K562 (cell line): Measurements from ENCODE around the gene RABL6. TPM values are rescaled to one million over a fixed set of nuclear protein-coding genes. Genes with fewer than 3 reads are reported as not detected.

Experiments
- CAMTA2 ChIP-seq: fragments of 250-450 bp; sonication (Bioruptor Pico); conservative IDR thresholded peaks from 2 replicates; pipeline ENCODE4 v1.5.1; 2022
- CXXC5 ChIP-seq: fragments of 250-450 bp; sonication (Bioruptor Pico); IDR thresholded peaks from 2 replicates; pipeline ENCODE4 v1.8.0; 2022; ENCODE audit warnings: inconsistent platforms, mild to moderate bottlenecking, moderate library complexity
- KLF1 ChIP-seq: fragments of 450-650 bp; IDR thresholded peaks from 2 replicates; pipeline ENCODE4 v1.6.1; 2016; ENCODE audit warnings: missing genetic modification characterization, missing compliant biosample characterization
- PKNOX1 ChIP-seq: fragments of 450-650 bp; IDR thresholded peaks from 2 replicates; pipeline ENCODE4 v1.6.1; 2016
- POLR2AphosphoS2 ChIP-seq: IDR thresholded peaks from 2 replicates; pipeline ENCODE4 v1.6.1; 2012; ENCODE audit warnings: low read length, improper control_type of control experiment
- USF1 ChIP-seq: sonication (generic); formaldehyde crosslinking; IDR thresholded peaks from 2 replicates; pipeline ENCODE4 v1.9.0; 2022; ENCODE audit warnings: mild to moderate bottlenecking, missing genetic modification reagents
- ZC3H4 ChIP-seq: sonication (generic); formaldehyde crosslinking; IDR thresholded peaks from 2 replicates; pipeline ENCODE4 v1.9.0; 2021; ENCODE audit warnings: missing genetic modification reagents, borderline replicate concordance
- polyA plus RNA-seq, 8 experiments: library from polyadenylated mRNA; depleted of rRNA in 4 of 8; stranded (reverse) in 5 of 8; unstranded in 3 of 8; fragments of >200 nt; fragmentation: Nextera tagmentation in 2 of 8; fragmentation: Illumina TruSeq in 1 of 8; extraction: Ambion mirVana in 2 of 8; extraction: Trizol in 1 of 8; gene quantifications; 2 replicates each; pipeline versions ENCODE4 v1.2.1 to v1.2.3, GENCODE V29; 2011 to 2014; ENCODE audit warnings: inconsistent platforms in 1 of 8, missing spikeins in 1 of 8
- total RNA-seq, 7 experiments: library from RNA; depleted of rRNA in 6 of 7; stranded (reverse); fragments of >200 nt in 6 of 7; fragmentation: Illumina TruSeq in 2 of 7; extraction: Trizol in 2 of 7; gene quantifications; 2 replicates each; pipeline versions ENCODE4 v1.2.1 to v1.2.3, GENCODE V29; 2011 to 2021; ENCODE audit warnings: low replicate concordance in 1 of 7
- TF ChIP-seq, protein P1 (sequence below): fragments of 450-650 bp; IDR thresholded peaks from 2 replicates; pipeline ENCODE4 v1.6.1; 2014; ENCODE audit warnings: low read depth, mild to moderate bottlenecking, moderate library complexity, borderline replicate concordance

RABL6 gene
- total and polyA plus RNA-seq, 9 of the 15 experiments (the other 6 are each of a cell fraction or from before 2014, with no cell fraction given), result 5.6 to 181 (median 84.5) TPM

DNA sequence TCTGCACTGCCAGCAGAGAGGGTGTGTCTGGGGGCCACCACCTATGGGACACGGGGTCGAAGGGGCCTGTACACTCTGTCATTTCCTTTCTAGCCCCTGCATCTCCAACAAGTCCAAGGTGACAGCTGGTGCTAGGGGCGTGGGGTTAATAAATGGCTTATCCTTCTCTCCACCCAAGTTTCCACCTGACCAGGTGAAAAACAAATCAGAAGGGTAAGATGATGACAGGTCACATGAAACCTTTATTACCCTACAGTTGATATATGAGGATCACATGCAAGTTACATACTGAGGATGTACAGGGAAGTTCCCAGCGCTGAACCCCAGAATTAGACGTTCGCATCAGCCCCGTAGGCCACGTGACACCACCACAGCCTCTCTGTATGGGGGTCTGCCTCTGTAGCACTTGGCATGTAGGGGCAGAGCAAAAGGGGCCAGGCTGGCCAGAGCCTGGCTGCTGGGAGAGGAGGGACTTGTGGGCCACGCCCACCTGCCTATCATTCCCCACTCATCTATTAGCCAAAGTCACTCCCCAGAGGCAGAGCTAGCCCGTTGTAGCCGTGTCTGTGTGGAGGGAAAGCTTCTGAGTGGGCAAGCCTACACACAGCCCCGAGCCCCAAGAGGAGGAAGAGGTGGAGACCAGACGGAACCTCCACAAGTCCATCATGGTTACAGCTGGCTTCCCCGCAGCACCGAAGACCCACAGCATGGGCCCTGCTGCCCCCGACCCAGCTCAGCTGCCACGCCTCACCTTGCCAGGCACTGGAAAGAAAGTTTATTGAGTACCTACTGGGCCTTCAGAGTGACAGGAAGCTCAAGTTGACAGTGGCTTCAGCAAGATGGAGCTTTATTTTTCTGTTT lies 14.4 kb upstream of the RABL6 start (continued):
- TF ChIP-seq, protein P1, sequence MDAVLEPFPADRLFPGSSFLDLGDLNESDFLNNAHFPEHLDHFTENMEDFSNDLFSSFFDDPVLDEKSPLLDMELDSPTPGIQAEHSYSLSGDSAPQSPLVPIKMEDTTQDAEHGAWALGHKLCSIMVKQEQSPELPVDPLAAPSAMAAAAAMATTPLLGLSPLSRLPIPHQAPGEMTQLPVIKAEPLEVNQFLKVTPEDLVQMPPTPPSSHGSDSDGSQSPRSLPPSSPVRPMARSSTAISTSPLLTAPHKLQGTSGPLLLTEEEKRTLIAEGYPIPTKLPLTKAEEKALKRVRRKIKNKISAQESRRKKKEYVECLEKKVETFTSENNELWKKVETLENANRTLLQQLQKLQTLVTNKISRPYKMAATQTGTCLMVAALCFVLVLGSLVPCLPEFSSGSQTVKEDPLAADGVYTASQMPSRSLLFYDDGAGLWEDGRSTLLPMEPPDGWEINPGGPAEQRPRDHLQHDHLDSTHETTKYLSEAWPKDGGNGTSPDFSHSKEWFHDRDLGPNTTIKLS, result no peak
- TF ChIP-seq CXXC5 (CRISPR knock-in tag) (0 out of 2 replicates have a peak, but pooled peaks have one; percentile 11), CAMTA2 (0 out of 2 replicates have a peak, but pooled peaks have one; percentile 38), USF1 (CRISPR knock-in tag) (peak; percentile 28; the same call in 1 of the 2 replicates), PKNOX1 (peak; percentile 96), POLR2AphosphoS2 (0 out of 2 replicates have a peak, but pooled peaks have one; percentile 53), KLF1 (tag) (0 out of 2 replicates have a peak, but pooled peaks have one; percentile 23), ZC3H4 (CRISPR knock-in tag) (no peak)
